ENCODE results near the gene TACSTD2. TPM values are rescaled to one million over a fixed set of nuclear protein-coding genes. Genes with fewer than 3 reads are reported as not detected.
"Not testable (repeated sequence)": the region's sequence is repeated elsewhere in the genome, so short reads cannot be mapped to it uniquely, and the experiment has no call there.

TACSTD2 gene
- total RNA-seq, 4 donors from 2014 or later: 0.09 to 1.8 (median 0.25) TPM; not detected in 1

DNA sequence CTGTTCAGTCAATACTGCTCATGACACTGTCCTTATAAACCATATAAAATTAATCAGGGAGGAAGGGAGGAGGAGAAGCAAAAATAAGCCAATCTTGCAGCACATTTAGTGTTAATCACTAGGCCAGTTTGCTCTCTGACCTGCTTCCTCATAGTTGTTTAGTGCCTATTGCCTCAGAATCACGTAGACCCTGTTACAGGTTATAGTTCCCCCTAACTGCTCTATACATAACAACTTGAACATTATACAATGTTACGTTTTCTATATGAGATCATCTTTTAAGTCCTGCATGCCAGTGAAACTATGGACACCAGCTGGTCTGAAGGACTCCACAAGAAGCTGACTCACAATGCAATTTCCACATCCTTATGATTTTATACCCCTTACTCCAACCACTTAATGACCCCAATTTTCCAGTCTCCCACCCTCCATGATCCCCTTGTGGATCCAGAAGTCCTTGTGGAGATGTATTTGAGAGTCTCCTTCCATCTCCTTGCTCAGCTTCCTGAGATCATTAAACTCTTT is 34.9 kb upstream of the TACSTD2 start:
- no peaks in the 10 kb centered on the region for H3K9me3 ChIP-seq
- DNase-seq: no peak
- in situ Hi-C loops (cut with MboI; ENCODE audit: low sequenced_read_pairs in 4 of 4): no loop called here
- no peak for ATAC-seq
- H3K36me3 ChIP-seq: no peaks in the 10 kb centered on the region
- H3K27me3 ChIP-seq: no peaks in the 10 kb centered on the region
- no peak overlapping the region for H3K27ac ChIP-seq
- no peaks in the 10 kb centered on the region for H3K4me1 ChIP-seq
- intact Hi-C loops (cut with DNase I; ENCODE audit: low total_unique reads): no loop called here
- no peak for TF ChIP-seq POLR2A (IDR thresholded peaks at IDR 0.05)
- TF ChIP-seq, protein P1, sequence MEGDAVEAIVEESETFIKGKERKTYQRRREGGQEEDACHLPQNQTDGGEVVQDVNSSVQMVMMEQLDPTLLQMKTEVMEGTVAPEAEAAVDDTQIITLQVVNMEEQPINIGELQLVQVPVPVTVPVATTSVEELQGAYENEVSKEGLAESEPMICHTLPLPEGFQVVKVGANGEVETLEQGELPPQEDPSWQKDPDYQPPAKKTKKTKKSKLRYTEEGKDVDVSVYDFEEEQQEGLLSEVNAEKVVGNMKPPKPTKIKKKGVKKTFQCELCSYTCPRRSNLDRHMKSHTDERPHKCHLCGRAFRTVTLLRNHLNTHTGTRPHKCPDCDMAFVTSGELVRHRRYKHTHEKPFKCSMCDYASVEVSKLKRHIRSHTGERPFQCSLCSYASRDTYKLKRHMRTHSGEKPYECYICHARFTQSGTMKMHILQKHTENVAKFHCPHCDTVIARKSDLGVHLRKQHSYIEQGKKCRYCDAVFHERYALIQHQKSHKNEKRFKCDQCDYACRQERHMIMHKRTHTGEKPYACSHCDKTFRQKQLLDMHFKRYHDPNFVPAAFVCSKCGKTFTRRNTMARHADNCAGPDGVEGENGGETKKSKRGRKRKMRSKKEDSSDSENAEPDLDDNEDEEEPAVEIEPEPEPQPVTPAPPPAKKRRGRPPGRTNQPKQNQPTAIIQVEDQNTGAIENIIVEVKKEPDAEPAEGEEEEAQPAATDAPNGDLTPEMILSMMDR (IDR thresholded peaks at IDR 0.05 in 4 of 5, conservative IDR thresholded peaks at IDR 0.05 in 1 of 5): no peak
- no peak overlapping the region for H3K4me3 ChIP-seq

DNA sequence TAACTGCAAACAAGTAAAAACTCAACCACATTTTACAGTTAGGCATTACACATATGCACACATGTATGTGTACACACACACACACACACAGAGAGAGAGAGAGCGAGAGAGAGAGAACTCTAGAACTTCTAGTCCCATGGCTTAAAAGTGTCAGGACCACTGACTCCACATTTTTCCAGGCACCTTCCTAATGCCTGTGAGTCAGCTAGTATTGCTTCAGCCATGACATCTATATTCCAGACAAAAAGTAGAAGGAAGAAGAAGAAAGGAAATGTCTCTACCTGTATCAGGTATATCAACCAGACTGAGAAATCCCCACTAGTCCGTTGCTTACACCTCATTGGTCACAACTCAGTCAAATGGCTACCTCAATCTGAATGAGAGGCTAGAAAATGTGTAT is 31.9 kb upstream of the TACSTD2 start:
- no peak for TF ChIP-seq POLR2A (IDR thresholded peaks at IDR 0.05)
- TF ChIP-seq, protein P1 (IDR thresholded peaks at IDR 0.05 in 4 of 5, conservative IDR thresholded peaks at IDR 0.05 in 1 of 5): no peak
- H3K27ac ChIP-seq: no peak overlapping the region
- DNase-seq (no peak), ATAC-seq (no peak)
- no peaks in the 10 kb centered on the region for H3K36me3 ChIP-seq
- in situ Hi-C loops (cut with MboI; ENCODE audit: low sequenced_read_pairs in 4 of 4): no loop called here
- no peak overlapping the region for H3K4me3 ChIP-seq
- no peaks in the 10 kb centered on the region for H3K9me3 ChIP-seq
- no peaks in the 10 kb centered on the region for H3K27me3 ChIP-seq
- intact Hi-C loops (cut with DNase I; ENCODE audit: low total_unique reads): no loop called here
- no peaks in the 10 kb centered on the region for H3K4me1 ChIP-seq

DNA sequence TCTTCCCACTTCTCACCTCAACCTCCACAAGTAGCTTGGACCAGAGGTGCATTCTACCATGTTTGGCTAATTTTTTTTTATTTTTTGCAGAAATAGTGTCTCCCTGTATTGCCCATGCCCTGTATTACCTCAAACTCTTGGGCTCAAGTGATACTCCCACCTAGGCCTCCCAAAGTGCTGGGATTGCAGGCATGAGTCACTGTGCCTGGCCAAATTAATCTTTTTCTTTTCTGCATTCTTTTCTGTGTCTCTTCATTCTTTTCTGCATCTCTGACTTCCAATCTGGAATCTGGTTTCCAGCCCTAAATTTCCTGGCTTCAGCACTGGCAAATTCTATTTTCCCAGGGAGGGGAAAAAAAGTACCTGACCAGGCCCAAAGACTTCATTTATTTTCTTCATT is 31.2 kb upstream of the TACSTD2 start:
- intact Hi-C loops (cut with DNase I; ENCODE audit: low total_unique reads): no loop called here
- ATAC-seq: no peak
- H3K9me3 ChIP-seq: no peaks in the 10 kb centered on the region
- no peaks in the 10 kb centered on the region for H3K36me3 ChIP-seq
- in situ Hi-C loops (cut with MboI; ENCODE audit: low sequenced_read_pairs in 4 of 4): no loop called here
- no peak overlapping the region for H3K4me3 ChIP-seq
- no peak for TF ChIP-seq POLR2A (IDR thresholded peaks at IDR 0.05)
- TF ChIP-seq, protein P1 (IDR thresholded peaks at IDR 0.05 in 4 of 5, conservative IDR thresholded peaks at IDR 0.05 in 1 of 5): no peak
- DNase-seq: no peak
- H3K4me1 ChIP-seq: no peaks in the 10 kb centered on the region
- no peak overlapping the region for H3K27ac ChIP-seq
- no peaks in the 10 kb centered on the region for H3K27me3 ChIP-seq

DNA sequence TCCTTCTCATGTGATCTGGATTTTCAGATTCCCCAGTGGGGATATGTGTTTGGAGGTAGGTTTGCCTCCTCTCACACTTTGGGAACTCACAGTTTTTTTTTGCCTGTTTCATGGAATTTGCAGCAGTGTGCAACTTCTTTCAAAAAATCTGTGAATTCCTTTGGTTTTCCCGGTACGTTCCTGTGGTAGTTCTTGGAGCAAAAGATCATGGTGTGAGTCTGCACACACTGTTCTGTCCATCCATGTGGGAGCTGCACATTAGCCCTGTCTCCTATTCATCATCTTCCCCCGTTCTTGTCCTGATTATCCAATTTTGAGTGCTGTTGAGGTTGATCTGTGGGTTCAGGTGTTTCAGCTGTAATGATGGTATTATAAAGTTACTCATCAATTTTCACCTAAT is 30.3 kb upstream of the TACSTD2 start:
- intact Hi-C loops (cut with DNase I; ENCODE audit: low total_unique reads): no loop called here
- Histone ChIP-seq H3K4me1 (no peaks in the 10 kb centered on the region), H3K9me3 (no peaks in the 10 kb centered on the region), H3K27me3 (no peaks in the 10 kb centered on the region), H3K4me3 (no peak overlapping the region), H3K27ac (no peak overlapping the region), H3K36me3 (no peaks in the 10 kb centered on the region)
- DNase-seq: no peak
- ATAC-seq: no peak
- in situ Hi-C loops (cut with MboI; ENCODE audit: low sequenced_read_pairs in 4 of 4): no loop called here
- TF ChIP-seq POLR2A (IDR thresholded peaks at IDR 0.05): no peak
- TF ChIP-seq, protein P1 (IDR thresholded peaks at IDR 0.05 in 4 of 5, conservative IDR thresholded peaks at IDR 0.05 in 1 of 5): no peak

DNA sequence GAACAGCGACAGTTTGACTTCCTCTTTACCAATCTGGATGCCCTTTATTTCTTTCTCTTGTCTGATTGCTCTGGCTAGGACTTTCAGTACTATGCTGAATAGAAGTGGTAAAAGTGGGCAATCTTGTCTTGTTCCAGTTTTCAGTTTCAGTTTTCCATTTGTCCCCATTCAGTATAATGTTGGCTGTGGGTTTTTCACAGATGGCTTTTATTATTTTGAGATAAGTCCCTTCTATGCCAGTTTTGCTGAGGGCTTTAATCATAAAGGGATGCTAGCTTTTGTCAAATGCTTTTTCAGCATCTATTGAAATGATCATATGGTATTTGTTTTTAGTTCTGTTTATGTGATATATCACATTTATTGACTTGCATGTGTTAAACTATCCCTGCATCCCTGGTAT is 24.9 kb upstream of the TACSTD2 start:
- H3K9me3 ChIP-seq; H3K36me3 ChIP-seq; H3K27ac ChIP-seq; H3K4me1 ChIP-seq; in situ Hi-C loops (cut with MboI; ENCODE audit: low sequenced_read_pairs in 4 of 4); DNase-seq; H3K4me3 ChIP-seq; ATAC-seq; H3K27me3 ChIP-seq; intact Hi-C loops (cut with DNase I; ENCODE audit: low total_unique reads): not testable (repeated sequence)
